Spleen (tissue), 13 donors: Measurements from ENCODE around the gene TAF3. TPM values are rescaled to one million over a fixed set of nuclear protein-coding genes. Genes with fewer than 3 reads are reported as not detected.
"Not testable (repeated sequence)": the region's sequence is repeated elsewhere in the genome, so short reads cannot be mapped to it uniquely, and the experiment has no call there.

Experiments
- DNase-seq: peaks from one replicate; pipeline ENCODE4 v3.0.0-alpha.2; 2020
- H3K27ac ChIP-seq, 8 donors: fragments of 200-600 bp; sonication (generic) in 7 of 8; 1 replicate in 4 of 8; 2 replicates in 4 of 8; pipeline versions ENCODE4 v1.5.0 to v1.8.0; 2016 to 2021; ENCODE audit warnings: inconsistent platforms in 4 of 8, mild to moderate bottlenecking in 4 of 8, moderate library complexity in 1 of 8
- H3K27me3 ChIP-seq, 7 donors: fragments of 200-600 bp; sonication (generic) in 6 of 7; replicated peaks in 1 of 7; 1 replicate in 4 of 7; 2 replicates in 3 of 7; pipeline versions ENCODE4 v1.5.0 to v1.8.0; 2016 to 2021; ENCODE audit warnings: inconsistent platforms in 3 of 7, mild to moderate bottlenecking in 1 of 7
- H3K36me3 ChIP-seq, 6 donors: fragments of 200-600 bp; sonication (generic) in 5 of 6; 1 replicate in 4 of 6; 2 replicates in 2 of 6; pipeline versions ENCODE4 v1.5.0 to v1.8.0; 2016 to 2021; ENCODE audit warnings: inconsistent platforms in 2 of 6
- H3K4me1 ChIP-seq, 6 donors: fragments of 200-600 bp; sonication (generic) in 5 of 6; 1 replicate in 3 of 6; 2 replicates in 3 of 6; pipeline versions ENCODE4 v1.5.0 to v1.8.0; 2016 to 2021; ENCODE audit warnings: inconsistent platforms in 3 of 6
- H3K4me3 ChIP-seq, 8 donors: fragments of 200-600 bp; sonication (generic) in 7 of 8; 1 replicate in 4 of 8; 2 replicates in 4 of 8; pipeline versions ENCODE4 v1.5.0 to v1.8.0; 2016 to 2021; ENCODE audit warnings: inconsistent platforms in 4 of 8, mild to moderate bottlenecking in 4 of 8, moderate library complexity in 2 of 8
- H3K9me3 ChIP-seq, 8 donors: fragments of 200-600 bp; sonication (generic) in 7 of 8; 1 replicate in 4 of 8; 2 replicates in 4 of 8; pipeline versions ENCODE4 v1.5.0 to v1.8.0; 2016 to 2021; ENCODE audit warnings: inconsistent platforms in 4 of 8
- POLR2A ChIP-seq, 3 donors: fragments of 450-650 bp; IDR thresholded peaks; one replicate each; pipeline ENCODE4 v1.5.1; 2017; ENCODE audit warnings: antibody characterized with exemption in 3 of 3, mild to moderate bottlenecking in 1 of 3
- POLR2AphosphoS5 ChIP-seq, 3 donors: sonication (generic); formaldehyde crosslinking; IDR thresholded peaks; one replicate each; pipeline ENCODE4 v1.5.1; 2017; ENCODE audit warnings: antibody characterized with exemption in 3 of 3
- WGBS, 5 donors: extraction: QIAGEN DNeasy Blood & Tissue Kit in 3 of 5; methylation state at CpG; one replicate each; pipeline versions ENCODE4 v1.1.5 to v1.1.7; 2013 to 2018; 5-methylcytosine and 5-hydroxymethylcytosine counted together
- intact Hi-C: fragments of 100-400 bp; cut with DNase I; formaldehyde crosslinking; loops from one replicate; pipeline ENCODE4 v1.15.0; 2023; ENCODE audit warnings: low total_unique reads
- long read RNA-seq, 2 donors: transcript quantifications; one replicate each; lab custom pipeline, GENCODE V29; 2026
- polyA plus RNA-seq, 3 donors: library from polyadenylated mRNA; stranded (reverse); fragments of 200-250 nt; gene quantifications; one replicate each; pipeline ENCODE4 v1.2.1, GENCODE V29; 2013
- total RNA-seq, 7 donors: library from RNA; depleted of rRNA in 3 of 7; stranded (reverse); fragments of >200 nt in 3 of 7; fragmentation: NEBNext Ultra II Directional in 4 of 7; extraction: Animal tissue kit (Norgen Biotek cat#: 25700) in 4 of 7; gene quantifications; one replicate each; pipeline versions ENCODE4 v1.1.0 to v1.2.1, GENCODE V29; 2016 to 2021
- TF ChIP-seq, protein P1 (sequence below), 11 experiments: fragments of 200-600 bp in 7 of 11; fragments of 450-650 bp in 4 of 11; sonication (generic) in 4 of 11; IDR thresholded peaks in 8 of 11; conservative IDR thresholded peaks in 3 of 11; 1 replicate in 7 of 11; 2 replicates in 4 of 11; pipeline versions ENCODE4 v1.4.0 to v1.8.0; 2016 to 2021; ENCODE audit warnings: antibody characterized with exemption in 11 of 11, inconsistent platforms in 4 of 11, mild to moderate bottlenecking in 1 of 11
- donor health status: healthy with polysubstance abuse.
- donor health status: DM: no; HTN: no; CAD: no; lungs with moderate emphysema.
- donor health status: DM: no; HTN: no; CAD: no.
- donor health status: Bipolar disorder and iron deficiency.
- donor health status: healthy.
- donor health status: DM: no; HTN: no; CAD: no.
- donor health status: DM: yes; HTN: yes; CAD: no.

The TAF3 gene, protein sequence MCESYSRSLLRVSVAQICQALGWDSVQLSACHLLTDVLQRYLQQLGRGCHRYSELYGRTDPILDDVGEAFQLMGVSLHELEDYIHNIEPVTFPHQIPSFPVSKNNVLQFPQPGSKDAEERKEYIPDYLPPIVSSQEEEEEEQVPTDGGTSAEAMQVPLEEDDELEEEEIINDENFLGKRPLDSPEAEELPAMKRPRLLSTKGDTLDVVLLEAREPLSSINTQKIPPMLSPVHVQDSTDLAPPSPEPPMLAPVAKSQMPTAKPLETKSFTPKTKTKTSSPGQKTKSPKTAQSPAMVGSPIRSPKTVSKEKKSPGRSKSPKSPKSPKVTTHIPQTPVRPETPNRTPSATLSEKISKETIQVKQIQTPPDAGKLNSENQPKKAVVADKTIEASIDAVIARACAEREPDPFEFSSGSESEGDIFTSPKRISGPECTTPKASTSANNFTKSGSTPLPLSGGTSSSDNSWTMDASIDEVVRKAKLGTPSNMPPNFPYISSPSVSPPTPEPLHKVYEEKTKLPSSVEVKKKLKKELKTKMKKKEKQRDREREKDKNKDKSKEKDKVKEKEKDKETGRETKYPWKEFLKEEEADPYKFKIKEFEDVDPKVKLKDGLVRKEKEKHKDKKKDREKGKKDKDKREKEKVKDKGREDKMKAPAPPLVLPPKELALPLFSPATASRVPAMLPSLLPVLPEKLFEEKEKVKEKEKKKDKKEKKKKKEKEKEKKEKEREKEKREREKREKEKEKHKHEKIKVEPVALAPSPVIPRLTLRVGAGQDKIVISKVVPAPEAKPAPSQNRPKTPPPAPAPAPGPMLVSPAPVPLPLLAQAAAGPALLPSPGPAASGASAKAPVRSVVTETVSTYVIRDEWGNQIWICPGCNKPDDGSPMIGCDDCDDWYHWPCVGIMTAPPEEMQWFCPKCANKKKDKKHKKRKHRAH
- total RNA-seq: 10 to 100 TPM in 4 of 7 donors, 1 to 10 TPM in 3; 9.4 to 13.0 (median 10.4) TPM
- 1 to 10 TPM; 2.7 to 4.1 (median 3.7) TPM for polyA plus RNA-seq
- long read RNA-seq, donor 1, partial matches to known transcripts: 5 of 5 reads
- long read RNA-seq, donor 1, other reads (novel, unspliced or antisense): 0 of 5 reads
- long read RNA-seq, donor 2: 0 reads

DNA sequence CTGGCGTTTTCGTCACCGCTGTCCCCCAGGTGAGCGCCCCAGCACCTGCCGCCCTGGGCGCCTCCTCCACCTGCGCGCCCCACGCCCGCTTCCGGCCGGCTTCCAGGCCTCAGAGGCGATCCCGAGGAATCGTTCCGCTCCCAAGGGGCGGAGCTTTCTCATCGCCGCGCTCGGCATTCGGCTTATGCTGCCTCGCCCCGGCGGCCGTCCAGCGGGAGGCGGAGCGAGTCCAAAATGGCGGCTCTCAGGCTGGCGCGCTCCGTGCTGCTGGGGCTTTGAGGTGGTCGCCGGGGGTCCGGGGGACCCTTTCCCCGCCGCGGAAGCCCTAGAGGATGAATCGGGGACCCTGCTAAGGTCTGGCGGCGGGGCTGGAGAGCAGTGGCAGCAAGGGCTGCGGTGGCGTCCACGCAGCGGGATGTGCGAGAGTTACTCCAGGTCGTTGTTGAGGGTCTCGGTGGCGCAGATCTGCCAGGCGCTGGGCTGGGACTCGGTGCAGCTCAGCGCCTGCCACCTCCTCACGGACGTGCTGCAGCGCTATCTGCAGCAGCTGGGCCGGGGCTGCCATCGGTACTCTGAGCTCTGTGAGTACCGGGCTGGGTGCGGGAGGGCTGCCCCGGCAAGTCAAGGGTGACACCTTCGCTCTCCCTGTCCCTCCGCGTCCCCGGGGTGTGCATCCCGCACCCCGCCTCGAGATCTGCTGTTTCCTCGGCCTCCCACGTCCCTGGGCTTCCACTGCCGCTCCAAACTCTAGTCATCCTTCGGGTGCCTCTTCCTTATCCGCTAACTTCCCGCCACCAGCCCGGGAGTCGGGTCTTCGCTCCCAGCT, at the start of gene TAF3:
Gene TAF3 (plus strand): TSS at position 211 of the 826 bp plus-strand sequence. CDS start 205 bp downstream, at position 416.
- peak; percentile 99 for DNase-seq
- 0% methylated on average over 32 to 77 of the region's 77 CpGs for WGBS, 5 donors
- H3K27ac ChIP-seq: peak within 1 kb of the TSS in 7 of 8 donors; percentile 71 to 87 (median 79)
- peak within 1 kb of the TSS; percentile 87 to 100 (median 99) for H3K4me3 ChIP-seq
- peaks cover 0 to 24% (median 0%) of the 10 kb centered on the region in 6 donors for H3K36me3 ChIP-seq
- peaks cover 16 to 39% (median 29%) of the 10 kb centered on the region in 6 donors for H3K4me1 ChIP-seq
- TF ChIP-seq POLR2AphosphoS5 (IDR thresholded peaks at IDR 0.05) (peak; percentile 90 to 96 (median 93)), POLR2A (IDR thresholded peaks at IDR 0.05) (peak in 1 of 3 donors; percentile 59)
- TF ChIP-seq, protein P1, sequence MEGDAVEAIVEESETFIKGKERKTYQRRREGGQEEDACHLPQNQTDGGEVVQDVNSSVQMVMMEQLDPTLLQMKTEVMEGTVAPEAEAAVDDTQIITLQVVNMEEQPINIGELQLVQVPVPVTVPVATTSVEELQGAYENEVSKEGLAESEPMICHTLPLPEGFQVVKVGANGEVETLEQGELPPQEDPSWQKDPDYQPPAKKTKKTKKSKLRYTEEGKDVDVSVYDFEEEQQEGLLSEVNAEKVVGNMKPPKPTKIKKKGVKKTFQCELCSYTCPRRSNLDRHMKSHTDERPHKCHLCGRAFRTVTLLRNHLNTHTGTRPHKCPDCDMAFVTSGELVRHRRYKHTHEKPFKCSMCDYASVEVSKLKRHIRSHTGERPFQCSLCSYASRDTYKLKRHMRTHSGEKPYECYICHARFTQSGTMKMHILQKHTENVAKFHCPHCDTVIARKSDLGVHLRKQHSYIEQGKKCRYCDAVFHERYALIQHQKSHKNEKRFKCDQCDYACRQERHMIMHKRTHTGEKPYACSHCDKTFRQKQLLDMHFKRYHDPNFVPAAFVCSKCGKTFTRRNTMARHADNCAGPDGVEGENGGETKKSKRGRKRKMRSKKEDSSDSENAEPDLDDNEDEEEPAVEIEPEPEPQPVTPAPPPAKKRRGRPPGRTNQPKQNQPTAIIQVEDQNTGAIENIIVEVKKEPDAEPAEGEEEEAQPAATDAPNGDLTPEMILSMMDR (IDR thresholded peaks at IDR 0.05 in 8 of 11, conservative IDR thresholded peaks at IDR 0.05 in 3 of 11): peak in 3 of 11 experiments; percentile 17 to 33 (median 28)
- intact Hi-C loops: no loop called here
- H3K9me3 ChIP-seq: no peaks in the 10 kb centered on the region
- H3K27me3 ChIP-seq: no peaks in the 10 kb centered on the region

- Histone ChIP-seq H3K9me3 (no peaks in the 10 kb centered on the region), H3K4me1 (peaks cover 0 to 9% (median 3%) of the 10 kb centered on the region in 6 donors), H3K27me3 (no peaks in the 10 kb centered on the region), H3K27ac (peak overlapping the region in 5 of 8 donors; percentile 17 to 61 (median 40)), H3K4me3 (no peak overlapping the region), H3K36me3 (peaks cover 0 to 100% (median 61%) of the 10 kb centered on the region in 6 donors)
- DNase-seq: no peak
- intact Hi-C loops: no loop called here
- peak in 1 of 3 donors; percentile 9 for TF ChIP-seq POLR2AphosphoS5 (IDR thresholded peaks at IDR 0.05)
- TF ChIP-seq, protein P1 (IDR thresholded peaks at IDR 0.05 in 8 of 11, conservative IDR thresholded peaks at IDR 0.05 in 3 of 11): no peak
- 47 to 60% (median 59%) methylated on average over 10 of the region's 10 CpGs for WGBS, 5 donors
Observed at GRCh38 chr10:7773845-7774801, 44.2 kb upstream of the TAF3 start.

GRCh38 chr10:7776777-7777176, 41.5 kb upstream of the TAF3 start:
- Histone ChIP-seq H3K9me3 (no peaks in the 10 kb centered on the region), H3K4me3 (no peak overlapping the region), H3K27ac (no peak overlapping the region), H3K36me3 (peaks cover 0 to 100% (median 63%) of the 10 kb centered on the region in 6 donors), H3K4me1 (peaks cover 0 to 9% (median 3%) of the 10 kb centered on the region in 6 donors), H3K27me3 (no peaks in the 10 kb centered on the region)
- no peak for DNase-seq
- 93 to 100% (median 96%) methylated on average over 2 of the region's 2 CpGs for WGBS, 5 donors
- intact Hi-C loops: no loop called here
- TF ChIP-seq POLR2A (IDR thresholded peaks at IDR 0.05) (no peak), POLR2AphosphoS5 (IDR thresholded peaks at IDR 0.05) (no peak)
- TF ChIP-seq, protein P1 (IDR thresholded peaks at IDR 0.05 in 8 of 11, conservative IDR thresholded peaks at IDR 0.05 in 3 of 11): no peak

- H3K36me3 ChIP-seq: peaks cover 0 to 64% (median 43%) of the 10 kb centered on the region in 6 donors
- intact Hi-C loops: not testable (repeated sequence)
Observed at GRCh38 chr10:7782194-7782593, 36.1 kb upstream of the TAF3 start.

More at GRCh38 chr10:7782194-7782593, 36.1 kb upstream of the TAF3 start:
- WGBS, 5 donors: 87 to 95% (median 89%) methylated on average over 6 of the region's 6 CpGs
- not testable (repeated sequence) for H3K27me3 ChIP-seq, DNase-seq, H3K4me3 ChIP-seq, H3K9me3 ChIP-seq, H3K27ac ChIP-seq
- peaks cover 11 to 50% (median 33%) of the 10 kb centered on the region in 6 donors for H3K4me1 ChIP-seq
